NCI-H2107 (cell line): ENCODE results near the gene CHRDL2.
"Not testable (repeated sequence)": the region's sequence is repeated elsewhere in the genome, so short reads cannot be mapped to it uniquely, and the experiment has no call there.

Source experiments
- DNase-seq: peaks from one replicate; lab custom pipeline; 2025; lab: John Stamatoyannopoulos, UW

The CHRDL2 gene

GRCh38 chr11:74669211-74670160 is 61.7 kb downstream of the CHRDL2 start:
- DNase-seq = no peak

- no peak for DNase-seq
Measured at GRCh38 chr11:74663315-74663714, 67.9 kb downstream of the CHRDL2 start.

GRCh38 chr11:74662487-74663103 is 68.6 kb downstream of the CHRDL2 start:
- no peak for DNase-seq

GRCh38 chr11:74659124-74659523 is 72.1 kb downstream of the CHRDL2 start:
- DNase-seq = not testable (repeated sequence)

GRCh38 chr11:74654976-74655375 is 76.2 kb downstream of the CHRDL2 start:
- DNase-seq = no peak

- DNase-seq = no peak
Measured at GRCh38 chr11:74650498-74650897, 80.7 kb downstream of the CHRDL2 start.

GRCh38 chr11:74648894-74649293 is 82.3 kb downstream of the CHRDL2 start:
- no peak for DNase-seq

- no peak for DNase-seq
Measured at GRCh38 chr11:74647831-74648230, 83.4 kb downstream of the CHRDL2 start.

GRCh38 chr11:74647404-74647803 is 83.8 kb downstream of the CHRDL2 start:
- DNase-seq = no peak

- DNase-seq = no peak
Measured at GRCh38 chr11:74646954-74647353, 84.3 kb downstream of the CHRDL2 start.
